ENCODE results near the gene DNAJC1. TPM values are rescaled to one million over a fixed set of nuclear protein-coding genes. Genes with fewer than 3 reads are reported as not detected.
A peak's percentile ranks its signal among the peaks of the same experiment; 100 is the strongest.

DNAJC1 gene
- total RNA-seq (10 to 100 TPM; 12.8 to 23.1 (median 16.7) TPM), total RNA-seq (19.4 to 79.5 (median 32.5) reads per million in 29 experiments)
- total RNA-seq (2013): 29.1 TPM

- H3K4me1 Mint-ChIP-seq: peaks cover 45 to 56% (median 49%) of the 10 kb centered on the region in 3 donors
- peak within 1 kb of the TSS; percentile 89 for H3K27ac ChIP-seq (ENCODE audit: low read length)
- peak within 1 kb of the TSS; percentile 88 to 95 (median 94) for H3K4me3 Mint-ChIP-seq
- peak; percentile 93 to 95 (median 94) for ATAC-seq (replicated peaks in 1 of 4)
- H3K9me3 Mint-ChIP-seq: no peaks in the 10 kb centered on the region
- under 1% methylated on average over 79 of the region's 83 CpGs for WGBS (ENCODE audit: insufficient coverage)
- no peaks in the 10 kb centered on the region for H3K36me3 ChIP-seq (ENCODE audit: control insufficient read depth in 2 of 2, extremely low read depth in 1 of 2, insufficient read depth in 1 of 2, low read length in 1 of 2)
- H3K27ac Mint-ChIP-seq: peak within 1 kb of the TSS; percentile 89 to 94
- peak; percentile 92 to 100 (median 97) for DNase-seq
- peaks cover 0 to 3% of the 10 kb centered on the region in 2 experiments for H3K27me3 ChIP-seq (replicated peaks in 1 of 2; ENCODE audit: control insufficient read depth in 2 of 2, extremely low read depth in 1 of 2, insufficient read depth in 2 of 2, low read length in 1 of 2)
- POLR2A ChIA-PET: interaction anchor here (0.5 to 1.1 kb wide), 10 partner anchors 10 to 986 kb away, joined by 3 to 10 read pairs (median 3); no protein-coding TSS in a partner anchor
- H3K36me3 Mint-ChIP-seq: no peaks in the 10 kb centered on the region
- CTCF ChIA-PET: interaction anchor here (0.6 to 2.8 kb wide), 15 partner anchors 8 to 986 kb away, joined by 3 to 44 read pairs (median 4); no protein-coding TSS in a partner anchor
- no peaks in the 10 kb centered on the region for H3K9me3 ChIP-seq
- peaks cover 0 to 1% of the 10 kb centered on the region in 2 donors for H3K27me3 Mint-ChIP-seq
- peak within 1 kb of the TSS; percentile 91 to 94 for H3K4me3 ChIP-seq (ENCODE audit: control insufficient read depth in 1 of 2, extremely low read depth in 1 of 2, low read length in 1 of 2)
- peaks cover 8 to 13% of the 10 kb centered on the region in 2 experiments for H3K4me1 ChIP-seq (ENCODE audit: control insufficient read depth in 1 of 2, extremely low read depth in 1 of 2, insufficient read depth in 2 of 2, low read length in 2 of 2)
Measured at GRCh38 chr10:22003177-22003963, at the start of gene DNAJC1. Gene DNAJC1, minus strand, starts transcription at chr10:22003730. Its CDS starts 296 bp downstream, at chr10:22003434.

GRCh38 chr10:22053048-22053447 lies 49.5 kb upstream of the DNAJC1 start:
- Histone ChIP-seq H3K4me1 (ENCODE audit: control insufficient read depth in 1 of 2, extremely low read depth in 1 of 2, insufficient read depth in 2 of 2, low read length in 2 of 2) (no peaks in the 10 kb centered on the region), H3K36me3 (ENCODE audit: control insufficient read depth in 2 of 2, extremely low read depth in 1 of 2, insufficient read depth in 1 of 2, low read length in 1 of 2) (no peaks in the 10 kb centered on the region), H3K9me3 (no peaks in the 10 kb centered on the region), H3K4me3 (ENCODE audit: control insufficient read depth in 1 of 2, extremely low read depth in 1 of 2, low read length in 1 of 2) (no peak overlapping the region), H3K27me3 (replicated peaks in 1 of 2; ENCODE audit: control insufficient read depth in 2 of 2, extremely low read depth in 1 of 2, insufficient read depth in 2 of 2, low read length in 1 of 2) (no peaks in the 10 kb centered on the region), H3K27ac (ENCODE audit: low read length) (no peak overlapping the region)
- 100% methylated on average over 1 of the region's 5 CpGs for WGBS (ENCODE audit: insufficient coverage)
- Mint-ChIP-seq H3K27me3 (peaks cover 4 to 8% of the 10 kb centered on the region in 2 donors), H3K36me3 (peaks cover 4% of the 10 kb centered on the region), H3K9me3 (peaks cover 0 to 19% (median 4%) of the 10 kb centered on the region in 3 donors), H3K4me3 (no peak overlapping the region), H3K27ac (no peak overlapping the region), H3K4me1 (peaks cover 0 to 6% (median 0%) of the 10 kb centered on the region in 3 donors)
- ATAC-seq (replicated peaks in 1 of 4) (no peak), DNase-seq (no peak)
- ChIA-PET CTCF (no interaction called here), POLR2A (interaction anchor here in 1 of 2 donors (0.6 kb wide), 1 partner anchor 104 kb away, joined by 9 read pairs; no protein-coding TSS in a partner anchor)

GRCh38 chr10:22049635-22050034 lies 46.1 kb upstream of the DNAJC1 start:
- H3K4me1 Mint-ChIP-seq: no peaks in the 10 kb centered on the region
- no peaks in the 10 kb centered on the region for H3K27me3 Mint-ChIP-seq
- POLR2A ChIA-PET: no interaction called here
- no CpG with 5 or more reads among the region's 3 CpGs for WGBS (ENCODE audit: insufficient coverage)
- no peak overlapping the region for H3K4me3 Mint-ChIP-seq
- H3K27ac Mint-ChIP-seq: no peak overlapping the region
- H3K36me3 Mint-ChIP-seq: no peaks in the 10 kb centered on the region
- Histone ChIP-seq H3K27me3 (replicated peaks in 1 of 2; ENCODE audit: control insufficient read depth in 2 of 2, extremely low read depth in 1 of 2, insufficient read depth in 2 of 2, low read length in 1 of 2) (no peaks in the 10 kb centered on the region), H3K36me3 (ENCODE audit: control insufficient read depth in 2 of 2, extremely low read depth in 1 of 2, insufficient read depth in 1 of 2, low read length in 1 of 2) (no peaks in the 10 kb centered on the region), H3K4me3 (ENCODE audit: control insufficient read depth in 1 of 2, extremely low read depth in 1 of 2, low read length in 1 of 2) (no peak overlapping the region), H3K9me3 (no peaks in the 10 kb centered on the region), H3K27ac (ENCODE audit: low read length) (no peak overlapping the region), H3K4me1 (ENCODE audit: control insufficient read depth in 1 of 2, extremely low read depth in 1 of 2, insufficient read depth in 2 of 2, low read length in 2 of 2) (no peaks in the 10 kb centered on the region)
- ATAC-seq (replicated peaks in 1 of 4) (no peak), DNase-seq (no peak)
- H3K9me3 Mint-ChIP-seq: peaks cover 0 to 16% (median 0%) of the 10 kb centered on the region in 3 donors
- CTCF ChIA-PET: no interaction called here

- Histone ChIP-seq H3K4me1 (ENCODE audit: control insufficient read depth in 1 of 2, extremely low read depth in 1 of 2, insufficient read depth in 2 of 2, low read length in 2 of 2) (no peaks in the 10 kb centered on the region), H3K27ac (ENCODE audit: low read length) (no peak overlapping the region), H3K4me3 (ENCODE audit: control insufficient read depth in 1 of 2, extremely low read depth in 1 of 2, low read length in 1 of 2) (no peak overlapping the region), H3K27me3 (replicated peaks in 1 of 2; ENCODE audit: control insufficient read depth in 2 of 2, extremely low read depth in 1 of 2, insufficient read depth in 2 of 2, low read length in 1 of 2) (no peaks in the 10 kb centered on the region), H3K9me3 (no peaks in the 10 kb centered on the region), H3K36me3 (ENCODE audit: control insufficient read depth in 2 of 2, extremely low read depth in 1 of 2, insufficient read depth in 1 of 2, low read length in 1 of 2) (no peaks in the 10 kb centered on the region)
- WGBS (ENCODE audit: insufficient coverage): 100% methylated on average over 1 of the region's 1 CpG
- Mint-ChIP-seq H3K4me3 (no peak overlapping the region), H3K9me3 (peaks cover 0 to 11% (median 0%) of the 10 kb centered on the region in 3 donors), H3K36me3 (no peaks in the 10 kb centered on the region), H3K27ac (no peak overlapping the region), H3K27me3 (no peaks in the 10 kb centered on the region), H3K4me1 (no peaks in the 10 kb centered on the region)
- ChIA-PET CTCF (no interaction called here), POLR2A (no interaction called here)
- DNase-seq (no peak), ATAC-seq (replicated peaks in 1 of 4) (no peak)
Measured at GRCh38 chr10:22047812-22048211, 44.3 kb upstream of the DNAJC1 start.

- Histone ChIP-seq H3K4me1 (ENCODE audit: control insufficient read depth in 1 of 2, extremely low read depth in 1 of 2, insufficient read depth in 2 of 2, low read length in 2 of 2) (no peaks in the 10 kb centered on the region), H3K4me3 (ENCODE audit: control insufficient read depth in 1 of 2, extremely low read depth in 1 of 2, low read length in 1 of 2) (no peak overlapping the region), H3K27me3 (replicated peaks in 1 of 2; ENCODE audit: control insufficient read depth in 2 of 2, extremely low read depth in 1 of 2, insufficient read depth in 2 of 2, low read length in 1 of 2) (peaks cover 0 to 14% of the 10 kb centered on the region in 2 experiments), H3K36me3 (ENCODE audit: control insufficient read depth in 2 of 2, extremely low read depth in 1 of 2, insufficient read depth in 1 of 2, low read length in 1 of 2) (no peaks in the 10 kb centered on the region), H3K27ac (ENCODE audit: low read length) (no peak overlapping the region), H3K9me3 (no peaks in the 10 kb centered on the region)
- Mint-ChIP-seq H3K36me3 (no peaks in the 10 kb centered on the region), H3K9me3 (peaks cover 0 to 5% (median 0%) of the 10 kb centered on the region in 3 donors), H3K4me3 (no peak overlapping the region), H3K27ac (no peak overlapping the region), H3K27me3 (peaks cover 26 to 29% of the 10 kb centered on the region in 2 donors), H3K4me1 (no peaks in the 10 kb centered on the region)
- POLR2A ChIA-PET: interaction anchor here in 1 of 2 donors (0.6 kb wide), 1 partner anchor 1230 kb away, joined by 3 read pairs; no protein-coding TSS in a partner anchor
- WGBS (ENCODE audit: insufficient coverage): no CpG with 5 or more reads among the region's 6 CpGs
- CTCF ChIA-PET: no interaction called here
- ATAC-seq (replicated peaks in 1 of 4) (no peak), DNase-seq (no peak)
Measured at GRCh38 chr10:22043327-22043633, 39.8 kb upstream of the DNAJC1 start.

- no peak overlapping the region for H3K4me3 ChIP-seq (ENCODE audit: control insufficient read depth in 1 of 2, extremely low read depth in 1 of 2, low read length in 1 of 2)
- DNase-seq: no peak
- CTCF ChIA-PET: no interaction called here
- H3K9me3 ChIP-seq: no peaks in the 10 kb centered on the region
- H3K27ac ChIP-seq (ENCODE audit: low read length): no peak overlapping the region
- H3K36me3 ChIP-seq (ENCODE audit: control insufficient read depth in 2 of 2, extremely low read depth in 1 of 2, insufficient read depth in 1 of 2, low read length in 1 of 2): no peaks in the 10 kb centered on the region
- Mint-ChIP-seq H3K27me3 (peaks cover 31 to 33% of the 10 kb centered on the region in 2 donors), H3K36me3 (no peaks in the 10 kb centered on the region), H3K9me3 (peaks cover 0 to 3% (median 0%) of the 10 kb centered on the region in 3 donors), H3K4me1 (no peaks in the 10 kb centered on the region), H3K4me3 (no peak overlapping the region), H3K27ac (no peak overlapping the region)
- H3K4me1 ChIP-seq (ENCODE audit: control insufficient read depth in 1 of 2, extremely low read depth in 1 of 2, insufficient read depth in 2 of 2, low read length in 2 of 2): no peaks in the 10 kb centered on the region
- peaks cover 0 to 14% of the 10 kb centered on the region in 2 experiments for H3K27me3 ChIP-seq (replicated peaks in 1 of 2; ENCODE audit: control insufficient read depth in 2 of 2, extremely low read depth in 1 of 2, insufficient read depth in 2 of 2, low read length in 1 of 2)
- ATAC-seq (replicated peaks in 1 of 4): no peak
- POLR2A ChIA-PET: interaction anchor here in 1 of 2 donors (0.6 kb wide), 1 partner anchor 1231 kb away, joined by 3 read pairs; no protein-coding TSS in a partner anchor
- no CpG with 5 or more reads among the region's 8 CpGs for WGBS (ENCODE audit: insufficient coverage)
Measured at GRCh38 chr10:22042557-22043326, 39.2 kb upstream of the DNAJC1 start.

All from T-cell (primary cell).